ENCODE results near the gene ENO1.

ENO1 gene

GRCh38 chr1:8914466-8914865, 36.0 kb upstream of the ENO1 start:
- no peak for ATAC-seq
- TF ChIP-seq, protein P1, sequence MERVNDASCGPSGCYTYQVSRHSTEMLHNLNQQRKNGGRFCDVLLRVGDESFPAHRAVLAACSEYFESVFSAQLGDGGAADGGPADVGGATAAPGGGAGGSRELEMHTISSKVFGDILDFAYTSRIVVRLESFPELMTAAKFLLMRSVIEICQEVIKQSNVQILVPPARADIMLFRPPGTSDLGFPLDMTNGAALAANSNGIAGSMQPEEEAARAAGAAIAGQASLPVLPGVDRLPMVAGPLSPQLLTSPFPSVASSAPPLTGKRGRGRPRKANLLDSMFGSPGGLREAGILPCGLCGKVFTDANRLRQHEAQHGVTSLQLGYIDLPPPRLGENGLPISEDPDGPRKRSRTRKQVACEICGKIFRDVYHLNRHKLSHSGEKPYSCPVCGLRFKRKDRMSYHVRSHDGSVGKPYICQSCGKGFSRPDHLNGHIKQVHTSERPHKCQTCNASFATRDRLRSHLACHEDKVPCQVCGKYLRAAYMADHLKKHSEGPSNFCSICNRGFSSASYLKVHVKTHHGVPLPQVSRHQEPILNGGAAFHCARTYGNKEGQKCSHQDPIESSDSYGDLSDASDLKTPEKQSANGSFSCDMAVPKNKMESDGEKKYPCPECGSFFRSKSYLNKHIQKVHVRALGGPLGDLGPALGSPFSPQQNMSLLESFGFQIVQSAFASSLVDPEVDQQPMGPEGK (CRISPR knock-in tag; IDR thresholded peaks at IDR 0.05; ENCODE audit: borderline replicate concordance): no peak
- TF ChIP-seq ZC3H10 (CRISPR knock-in tag; IDR thresholded peaks at IDR 0.05) (no peak), CSDC2 (CRISPR knock-in tag; IDR thresholded peaks at IDR 0.05) (no peak), RARB (CRISPR knock-in tag; IDR thresholded peaks at IDR 0.05) (no peak), ZFP3 (CRISPR knock-in tag; IDR thresholded peaks at IDR 0.05) (no peak), ZNF70 (CRISPR knock-in tag; IDR thresholded peaks at IDR 0.05) (no peak), PPARA (CRISPR knock-in tag; IDR thresholded peaks at IDR 0.05; ENCODE audit: borderline replicate concordance) (no peak), BACH2 (CRISPR knock-in tag; IDR thresholded peaks at IDR 0.05; ENCODE audit: borderline replicate concordance) (no peak), TOX (CRISPR knock-in tag; IDR thresholded peaks at IDR 0.05; ENCODE audit: borderline replicate concordance) (no peak), TSHZ2 (CRISPR knock-in tag; IDR thresholded peaks at IDR 0.05) (no peak), ISL1 (CRISPR knock-in tag; IDR thresholded peaks at IDR 0.05) (no peak), ESRRG (CRISPR knock-in tag; IDR thresholded peaks at IDR 0.05) (no peak), ZFP30 (CRISPR knock-in tag; IDR thresholded peaks at IDR 0.05) (no peak), OSR1 (CRISPR knock-in tag; IDR thresholded peaks at IDR 0.05) (no peak), ZNF565 (CRISPR knock-in tag; conservative IDR thresholded peaks at IDR 0.05; ENCODE audit: low read depth) (no peak), POU6F1 (CRISPR knock-in tag; IDR thresholded peaks at IDR 0.05; ENCODE audit: borderline replicate concordance, low read depth) (no peak)
- TF ChIP-seq, protein P2, sequence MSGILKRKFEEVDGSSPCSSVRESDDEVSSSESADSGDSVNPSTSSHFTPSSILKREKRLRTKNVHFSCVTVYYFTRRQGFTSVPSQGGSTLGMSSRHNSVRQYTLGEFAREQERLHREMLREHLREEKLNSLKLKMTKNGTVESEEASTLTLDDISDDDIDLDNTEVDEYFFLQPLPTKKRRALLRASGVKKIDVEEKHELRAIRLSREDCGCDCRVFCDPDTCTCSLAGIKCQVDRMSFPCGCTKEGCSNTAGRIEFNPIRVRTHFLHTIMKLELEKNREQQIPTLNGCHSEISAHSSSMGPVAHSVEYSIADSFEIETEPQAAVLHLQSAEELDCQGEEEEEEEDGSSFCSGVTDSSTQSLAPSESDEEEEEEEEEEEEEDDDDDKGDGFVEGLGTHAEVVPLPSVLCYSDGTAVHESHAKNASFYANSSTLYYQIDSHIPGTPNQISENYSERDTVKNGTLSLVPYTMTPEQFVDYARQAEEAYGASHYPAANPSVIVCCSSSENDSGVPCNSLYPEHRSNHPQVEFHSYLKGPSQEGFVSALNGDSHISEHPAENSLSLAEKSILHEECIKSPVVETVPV (CRISPR knock-in tag; IDR thresholded peaks at IDR 0.05): no peak

- no peak for ATAC-seq
- TF ChIP-seq TCF4 (CRISPR knock-in tag; IDR thresholded peaks at IDR 0.05; ENCODE audit: borderline replicate concordance) (no peak), GLIS3 (CRISPR knock-in tag; IDR thresholded peaks at IDR 0.05) (no peak), PPARA (CRISPR knock-in tag; IDR thresholded peaks at IDR 0.05; ENCODE audit: borderline replicate concordance) (no peak), TOX (CRISPR knock-in tag; IDR thresholded peaks at IDR 0.05; ENCODE audit: borderline replicate concordance) (no peak), ARNTL (CRISPR knock-in tag; IDR thresholded peaks at IDR 0.05; ENCODE audit: borderline replicate concordance, low read depth) (no peak), ESRRG (CRISPR knock-in tag; IDR thresholded peaks at IDR 0.05) (no peak)
- TF ChIP-seq, protein P3, sequence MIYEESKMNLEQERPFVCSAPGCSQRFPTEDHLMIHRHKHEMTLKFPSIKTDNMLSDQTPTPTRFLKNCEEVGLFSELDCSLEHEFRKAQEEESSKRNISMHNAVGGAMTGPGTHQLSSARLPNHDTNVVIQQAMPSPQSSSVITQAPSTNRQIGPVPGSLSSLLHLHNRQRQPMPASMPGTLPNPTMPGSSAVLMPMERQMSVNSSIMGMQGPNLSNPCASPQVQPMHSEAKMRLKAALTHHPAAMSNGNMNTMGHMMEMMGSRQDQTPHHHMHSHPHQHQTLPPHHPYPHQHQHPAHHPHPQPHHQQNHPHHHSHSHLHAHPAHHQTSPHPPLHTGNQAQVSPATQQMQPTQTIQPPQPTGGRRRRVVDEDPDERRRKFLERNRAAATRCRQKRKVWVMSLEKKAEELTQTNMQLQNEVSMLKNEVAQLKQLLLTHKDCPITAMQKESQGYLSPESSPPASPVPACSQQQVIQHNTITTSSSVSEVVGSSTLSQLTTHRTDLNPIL (CRISPR knock-in tag; IDR thresholded peaks at IDR 0.05; ENCODE audit: low read depth): no peak
- TF ChIP-seq, protein P2 (CRISPR knock-in tag; IDR thresholded peaks at IDR 0.05): no peak
Observed at GRCh38 chr1:8913457-8913856, 35.0 kb upstream of the ENO1 start.

All from SK-N-SH treated with all-trans-retinoic acid at 6 μM for 48 hours (cell line).